Endodermal cell (in vitro differentiated cells): ENCODE measurements around the gene PROM1. TPM values are rescaled to one million over a fixed set of nuclear protein-coding genes. Genes with fewer than 3 reads are reported as not detected.

Source experiments
- DNase-seq: peaks from one replicate; pipeline ENCODE4 v3.0.0-alpha.2; 2017
- H3K27ac ChIP-seq: 2 replicates; pipeline ENCODE4 v1.5.1; 2013; ENCODE audit warnings: mild to moderate bottlenecking, low read depth, low read length, moderate library complexity
- H3K27me3 ChIP-seq: 2 replicates; pipeline ENCODE4 v1.6.1; 2013; ENCODE audit warnings: mild to moderate bottlenecking, low read length, moderate library complexity; ENCODE audit not compliant: insufficient read depth, control insufficient read depth, poor library complexity, severe bottlenecking
- H3K36me3 ChIP-seq: 2 replicates; pipeline ENCODE4 v1.7.0; 2013; ENCODE audit warnings: mild to moderate bottlenecking, low read length, moderate library complexity; ENCODE audit not compliant: control insufficient read depth, insufficient read depth
- H3K4me1 ChIP-seq: one replicate; pipeline ENCODE4 v1.7.0; 2013; ENCODE audit warnings: low read length; ENCODE audit not compliant: control insufficient read depth, insufficient read depth
- H3K4me3 ChIP-seq: 2 replicates; pipeline ENCODE4 v1.5.1; 2013; ENCODE audit warnings: mild to moderate bottlenecking, low read length, moderate library complexity
- H3K9ac ChIP-seq: 2 replicates; pipeline ENCODE4 v1.6.1; 2013; ENCODE audit warnings: mild to moderate bottlenecking, low read length, moderate library complexity; ENCODE audit not compliant: poor library complexity, severe bottlenecking; ENCODE audit errors: extremely low read depth
- H3K9me3 ChIP-seq: 2 replicates; pipeline ENCODE4 v1.6.1; 2013; ENCODE audit warnings: mild to moderate bottlenecking, low read length, moderate library complexity; ENCODE audit not compliant: control insufficient read depth
- H3K27ac Mint-ChIP-seq: 2 replicates; pipeline ENCODE4 v1.8.0; 2020; ENCODE audit warnings: mixed read lengths
- H3K27me3 Mint-ChIP-seq: 2 replicates; pipeline ENCODE4 v1.8.0; 2021; ENCODE audit warnings: mild to moderate bottlenecking, mixed read lengths; ENCODE audit not compliant: insufficient read depth
- H3K36me3 Mint-ChIP-seq: 2 replicates; pipeline ENCODE4 v1.8.0; 2020; ENCODE audit warnings: low read depth, mixed read lengths
- H3K4me1 Mint-ChIP-seq: 2 replicates; pipeline ENCODE4 v1.8.0; 2020; ENCODE audit warnings: mixed read lengths
- H3K4me3 Mint-ChIP-seq: 2 replicates; pipeline ENCODE4 v1.8.0; 2020; ENCODE audit warnings: mild to moderate bottlenecking, moderate library complexity, mixed read lengths
- H3K9me3 Mint-ChIP-seq: 2 replicates; pipeline ENCODE4 v1.8.0; 2020; ENCODE audit warnings: mild to moderate bottlenecking, mixed read lengths
- WGBS, 2 experiments: methylation state at CpG; one replicate each; pipeline versions ENCODE4 v1.1.5 to v1.1.7; 2013; ENCODE audit warnings: missing lambda C conversion rate in 2 of 2, mixed read lengths in 1 of 2; ENCODE audit not compliant: insufficient coverage in 1 of 2, insufficient read length in 1 of 2; 5-methylcytosine and 5-hydroxymethylcytosine counted together
- total RNA-seq, 2 donors: library from RNA; stranded (reverse); fragmentation: NEBNext Ultra II Directional in 1 of 2; extraction: Animal tissue kit (Norgen Biotek cat#: 25700) in 1 of 2; gene quantifications; 2 replicates in 1 of 2; 3 replicates in 1 of 2; pipeline ENCODE4 v1.2.1, GENCODE V29; 2021
- TF ChIP-seq, protein P1 (sequence below): fragments of 200-600 bp; sonication (generic); conservative IDR thresholded peaks from 2 replicates; pipeline ENCODE4 v1.5.0; 2021; ENCODE audit warnings: antibody characterized with exemption, mild to moderate bottlenecking

PROM1 gene
- total RNA-seq, 2 donors from 2014 or later, result 38.6 to 51.6 TPM

DNA sequence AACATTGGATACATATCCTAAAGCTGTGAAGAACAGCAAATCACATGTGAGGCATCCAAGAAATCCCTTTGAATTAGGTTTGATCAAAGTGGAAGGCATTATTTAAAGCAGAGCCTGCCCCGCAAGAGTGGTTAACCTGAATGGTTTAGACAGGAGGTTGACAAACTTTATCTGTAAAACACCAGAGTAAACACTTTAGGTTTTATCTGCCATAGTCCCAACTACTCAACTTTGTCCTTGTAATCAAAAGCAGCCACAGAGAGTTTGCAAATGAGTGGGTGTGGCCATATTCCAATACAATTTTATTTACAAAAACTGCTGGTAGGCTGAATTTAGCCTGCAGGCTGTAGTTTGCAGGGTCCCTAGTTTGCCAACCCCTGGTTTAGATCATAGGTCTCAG lies 95.6 kb downstream of the PROM1 start:
- H3K4me3 Mint-ChIP-seq, result no peak overlapping the region
- no peak overlapping the region for H3K9ac ChIP-seq
- 95 to 100% methylated on average over 1 of the region's 1 CpG for WGBS, 2 experiments
- peaks cover 15% of the 10 kb centered on the region for H3K36me3 ChIP-seq
- TF ChIP-seq, protein P1, sequence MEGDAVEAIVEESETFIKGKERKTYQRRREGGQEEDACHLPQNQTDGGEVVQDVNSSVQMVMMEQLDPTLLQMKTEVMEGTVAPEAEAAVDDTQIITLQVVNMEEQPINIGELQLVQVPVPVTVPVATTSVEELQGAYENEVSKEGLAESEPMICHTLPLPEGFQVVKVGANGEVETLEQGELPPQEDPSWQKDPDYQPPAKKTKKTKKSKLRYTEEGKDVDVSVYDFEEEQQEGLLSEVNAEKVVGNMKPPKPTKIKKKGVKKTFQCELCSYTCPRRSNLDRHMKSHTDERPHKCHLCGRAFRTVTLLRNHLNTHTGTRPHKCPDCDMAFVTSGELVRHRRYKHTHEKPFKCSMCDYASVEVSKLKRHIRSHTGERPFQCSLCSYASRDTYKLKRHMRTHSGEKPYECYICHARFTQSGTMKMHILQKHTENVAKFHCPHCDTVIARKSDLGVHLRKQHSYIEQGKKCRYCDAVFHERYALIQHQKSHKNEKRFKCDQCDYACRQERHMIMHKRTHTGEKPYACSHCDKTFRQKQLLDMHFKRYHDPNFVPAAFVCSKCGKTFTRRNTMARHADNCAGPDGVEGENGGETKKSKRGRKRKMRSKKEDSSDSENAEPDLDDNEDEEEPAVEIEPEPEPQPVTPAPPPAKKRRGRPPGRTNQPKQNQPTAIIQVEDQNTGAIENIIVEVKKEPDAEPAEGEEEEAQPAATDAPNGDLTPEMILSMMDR, result no peak
- H3K4me1 Mint-ChIP-seq, result no peaks in the 10 kb centered on the region
- no peaks in the 10 kb centered on the region for H3K27me3 ChIP-seq
- no peak overlapping the region for H3K27ac Mint-ChIP-seq
- H3K27ac ChIP-seq, result no peak overlapping the region
- peaks cover 77% of the 10 kb centered on the region for H3K36me3 Mint-ChIP-seq
- no peak overlapping the region for H3K4me3 ChIP-seq
- H3K9me3 Mint-ChIP-seq, result peaks cover 2% of the 10 kb centered on the region
- no peaks in the 10 kb centered on the region for H3K27me3 Mint-ChIP-seq
- H3K9me3 ChIP-seq, result no peaks in the 10 kb centered on the region
- H3K4me1 ChIP-seq, result no peaks in the 10 kb centered on the region
- DNase-seq, result peak; percentile 8

DNA sequence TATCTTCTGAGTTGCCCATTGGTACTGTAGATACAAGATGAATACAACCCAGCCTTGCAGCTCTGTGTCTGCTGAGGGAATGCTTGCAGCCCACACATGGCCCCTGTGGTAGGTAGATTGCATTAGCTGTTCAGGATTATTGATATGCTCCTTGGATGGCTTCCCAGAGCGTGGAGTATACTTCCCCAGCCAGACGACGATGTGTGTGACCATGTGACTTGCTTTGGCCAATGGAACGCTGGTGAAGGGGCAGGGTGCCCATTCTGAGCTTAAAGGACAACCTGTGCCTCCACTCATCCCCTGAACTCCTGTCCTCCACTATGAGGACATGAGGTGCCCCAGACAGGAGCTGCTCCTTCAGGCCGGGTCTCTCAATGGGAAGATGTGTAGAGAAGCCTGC lies 96.9 kb downstream of the PROM1 start:
- Mint-ChIP-seq H3K27me3 (no peaks in the 10 kb centered on the region), H3K36me3 (peaks cover 84% of the 10 kb centered on the region), H3K27ac (no peak overlapping the region), H3K4me1 (peaks cover 6% of the 10 kb centered on the region), H3K9me3 (peaks cover 2% of the 10 kb centered on the region), H3K4me3 (no peak overlapping the region)
- H3K4me3 ChIP-seq, result no peak overlapping the region
- no peaks in the 10 kb centered on the region for H3K9me3 ChIP-seq
- no peak overlapping the region for H3K9ac ChIP-seq
- H3K27me3 ChIP-seq, result no peaks in the 10 kb centered on the region
- TF ChIP-seq, protein P1, result no peak
- H3K4me1 ChIP-seq, result no peaks in the 10 kb centered on the region
- peaks cover 21% of the 10 kb centered on the region for H3K36me3 ChIP-seq
- WGBS, 2 experiments, result 86 to 98% methylated on average over 5 of the region's 5 CpGs
- DNase-seq, result no peak
- H3K27ac ChIP-seq, result no peak overlapping the region

DNA sequence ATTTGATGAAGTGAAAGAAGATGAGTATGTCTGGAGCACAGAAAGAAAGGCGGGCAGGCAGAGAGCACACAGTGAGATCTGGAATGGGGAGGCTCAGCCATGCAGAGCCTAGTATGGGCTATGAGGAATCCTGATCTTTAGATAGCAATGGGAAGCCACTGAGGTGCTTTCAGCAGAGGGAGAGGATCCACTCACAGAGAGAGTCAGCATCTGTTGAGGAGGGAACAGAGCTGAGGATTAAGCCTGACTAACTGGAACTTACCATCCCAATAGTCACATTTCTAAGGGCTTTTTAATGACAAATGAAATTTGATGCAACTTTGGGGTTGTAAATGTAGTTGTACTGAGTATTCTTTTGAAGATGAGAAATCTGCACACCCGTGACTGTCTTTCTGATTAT lies 100.2 kb downstream of the PROM1 start:
- Mint-ChIP-seq H3K27me3 (no peaks in the 10 kb centered on the region), H3K4me1 (peaks cover 6% of the 10 kb centered on the region), H3K9me3 (peaks cover 2% of the 10 kb centered on the region), H3K27ac (no peak overlapping the region), H3K36me3 (peaks cover 75% of the 10 kb centered on the region), H3K4me3 (no peak overlapping the region)
- Histone ChIP-seq H3K36me3 (peaks cover 21% of the 10 kb centered on the region), H3K27ac (peak overlapping the region; percentile 2), H3K4me3 (no peak overlapping the region), H3K4me1 (no peaks in the 10 kb centered on the region), H3K27me3 (no peaks in the 10 kb centered on the region), H3K9ac (no peak overlapping the region), H3K9me3 (no peaks in the 10 kb centered on the region)
- DNase-seq, result peak; percentile 47
- 92 to 96% methylated on average over 2 of the region's 2 CpGs for WGBS, 2 experiments
- TF ChIP-seq, protein P1, result no peak
